Stimulated activated CD8-positive, alpha-beta memory T cell treated with anti-CD3 and anti-CD28 coated beads, Interleukin-2, amount 100 ng/mL, for 1 hour (primary cell): ENCODE measurements around the gene MLLT10.

Source experiments
- DNase-seq, 2 donors: peaks; one replicate each; pipeline ENCODE4 v3.0.0-alpha.2; 2020; ENCODE audit warnings: low read depth in 2 of 2

The MLLT10 gene

GRCh38 chr10:21737106-21737505, 203.1 kb downstream of the MLLT10 start:
- DNase-seq: no peak

- no peak for DNase-seq
Observed at GRCh38 chr10:21740989-21741388, 207.0 kb downstream of the MLLT10 start.

GRCh38 chr10:21742740-21743412, 208.8 kb downstream of the MLLT10 start:
- DNase-seq: no peak

- DNase-seq: no peak
Observed at GRCh38 chr10:21744223-21744622, 210.2 kb downstream of the MLLT10 start.

- no peak for DNase-seq
Observed at GRCh38 chr10:21746118-21746517, 212.1 kb downstream of the MLLT10 start.

- DNase-seq: no peak
Observed at GRCh38 chr10:21747809-21748208, 213.8 kb downstream of the MLLT10 start.

- DNase-seq: no peak
Observed at GRCh38 chr10:21749788-21750187, 215.8 kb downstream of the MLLT10 start.

- DNase-seq: no peak
Observed at GRCh38 chr10:21750424-21750823, 216.4 kb downstream of the MLLT10 start.

GRCh38 chr10:21751341-21752310, 217.6 kb downstream of the MLLT10 start:
- no peak for DNase-seq

GRCh38 chr10:21753497-21754270, 219.7 kb downstream of the MLLT10 start:
- DNase-seq: no peak

- DNase-seq: no peak
Observed at GRCh38 chr10:21754410-21755011, 220.5 kb downstream of the MLLT10 start.

GRCh38 chr10:21756707-21757106, 222.7 kb downstream of the MLLT10 start:
- no peak for DNase-seq

GRCh38 chr10:21757185-21757901, 223.3 kb downstream of the MLLT10 start:
- DNase-seq: no peak

GRCh38 chr10:21758239-21758638, 224.2 kb downstream of the MLLT10 start:
- no peak for DNase-seq

GRCh38 chr10:21758696-21759095, 224.7 kb downstream of the MLLT10 start:
- DNase-seq: no peak

GRCh38 chr10:21759232-21759631, 225.2 kb downstream of the MLLT10 start:
- DNase-seq: no peak

- DNase-seq: no peak
Observed at GRCh38 chr10:21760332-21760731, 226.3 kb downstream of the MLLT10 start.

GRCh38 chr10:21764466-21765189, 230.6 kb downstream of the MLLT10 start:
- DNase-seq: no peak

- DNase-seq: no peak
Observed at GRCh38 chr10:21769041-21769440, 235.0 kb downstream of the MLLT10 start.

- DNase-seq: no peak
Observed at GRCh38 chr10:21771219-21771618, 237.2 kb downstream of the MLLT10 start.
